MCF 10A (cell line): ENCODE results near the gene PPIB. TPM values are rescaled to one million over a fixed set of nuclear protein-coding genes. Genes with fewer than 3 reads are reported as not detected.

Source experiments
- BruUV-seq: library from RNA; stranded (reverse); fragments of 400-500 nt; replicated peaks from 2 replicates; lab custom pipeline; 2021; lab: Mats Ljungman, UMichigan
- CTCF ChIA-PET: fragments of 300-600 bp; sonication (Branson Sonifier 250); formaldehyde crosslinking; extraction: SDS; loops from one replicate; lab custom pipeline; 2021; ENCODE audit warnings: antibody characterized with exemption, inconsistent platforms; lab: Yijun Ruan, JAX
- POLR2A ChIA-PET: fragments of 300-600, 350-650 bp; sonication (Branson Sonifier 250); formaldehyde crosslinking; extraction: SDS; loops from one replicate; lab custom pipeline; 2020; ENCODE audit warnings: antibody characterized with exemption, inconsistent platforms; lab: Yijun Ruan, JAX
- DNase-seq: peaks from one replicate; pipeline ENCODE4 v3.0.0-alpha.2; 2018; ENCODE audit not compliant: unreplicated experiment
- H3K27ac Mint-ChIP-seq: one replicate; pipeline ENCODE4 v1.8.0; 2022; ENCODE audit warnings: mild to moderate bottlenecking, low read depth, mixed read lengths; ENCODE audit not compliant: unreplicated experiment
- H3K27me3 Mint-ChIP-seq: one replicate; pipeline ENCODE4 v1.8.0; 2022; ENCODE audit warnings: mixed read lengths; ENCODE audit not compliant: insufficient read depth, unreplicated experiment
- H3K36me3 Mint-ChIP-seq: one replicate; pipeline ENCODE4 v1.8.0; 2022; ENCODE audit warnings: mild to moderate bottlenecking, moderate library complexity, mixed read lengths; ENCODE audit not compliant: insufficient read depth, unreplicated experiment
- H3K4me1 Mint-ChIP-seq: one replicate; pipeline ENCODE4 v1.8.0; 2022; ENCODE audit warnings: mixed read lengths; ENCODE audit not compliant: insufficient read depth, unreplicated experiment
- H3K4me3 Mint-ChIP-seq: one replicate; pipeline ENCODE4 v1.8.0; 2022; ENCODE audit warnings: mild to moderate bottlenecking, moderate library complexity, mixed read lengths; ENCODE audit not compliant: unreplicated experiment
- H3K9me3 Mint-ChIP-seq: one replicate; pipeline ENCODE4 v1.8.0; 2022; ENCODE audit warnings: mixed read lengths; ENCODE audit not compliant: unreplicated experiment
- CTCF ChIP-seq: fragments of 200-600 bp; IDR thresholded peaks from one replicate; pipeline ENCODE4 v1.8.0; 2022; ENCODE audit warnings: antibody characterized with exemption, mild to moderate bottlenecking; ENCODE audit not compliant: unreplicated experiment
- intact Hi-C: fragments of 100-400 bp; cut with micrococcal nuclease; formaldehyde crosslinking; loops from 2 replicates; pipeline ENCODE4 v1.14.1; 2022
- total RNA-seq: library from RNA; stranded (reverse); gene quantifications from 2 replicates; pipeline ENCODE4 v1.2.3, GENCODE V29; 2022

The PPIB gene
- total RNA-seq, 1 experiment from 2014 or later: 874 TPM

DNA sequence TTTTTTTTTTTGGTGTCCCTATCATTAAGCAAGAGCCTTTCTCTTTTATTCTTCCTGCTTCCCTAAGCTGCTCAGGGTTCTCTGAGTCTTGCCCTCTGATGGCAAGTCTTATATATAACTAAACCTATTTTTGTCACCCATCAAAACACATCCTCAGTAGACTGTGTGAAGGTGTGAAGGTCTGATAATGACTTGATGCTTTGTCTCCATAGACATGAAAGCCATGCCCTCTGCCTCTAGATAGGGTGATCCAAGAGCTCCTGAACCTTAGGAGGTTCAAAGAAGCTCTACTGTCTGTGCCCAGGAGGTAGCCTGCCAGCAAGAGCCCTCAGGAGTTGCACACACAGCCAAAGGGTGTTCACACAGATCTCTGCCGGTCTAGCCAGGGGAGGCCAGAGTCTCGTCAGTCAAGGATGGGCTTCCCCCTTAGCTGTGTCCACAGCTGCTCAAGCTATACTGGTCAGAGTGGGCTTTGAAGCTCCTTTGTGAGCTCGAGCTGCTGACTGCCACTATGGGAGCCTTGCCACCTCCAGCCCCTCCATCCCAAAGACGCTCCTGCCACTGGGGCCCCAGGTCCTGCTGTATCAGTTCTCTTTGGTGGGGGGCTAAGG, 24.4 kb downstream of the PPIB start:
- Mint-ChIP-seq H3K4me3 (no peak overlapping the region), H3K9me3 (no peaks in the 10 kb centered on the region), H3K36me3 (peaks cover 73% of the 10 kb centered on the region), H3K4me1 (no peaks in the 10 kb centered on the region), H3K27ac (no peak overlapping the region), H3K27me3 (no peaks in the 10 kb centered on the region)
- TF ChIP-seq CTCF: no peak
- CTCF ChIA-PET: interaction anchor here (2.1 kb wide), 1 partner anchor 15 kb away, joined by 8 read pairs; no protein-coding TSS in a partner anchor
- POLR2A ChIA-PET: interaction anchor here (1.4 kb wide), 1 partner anchor 10 kb away, joined by 3 read pairs; no protein-coding TSS in a partner anchor
- no peak for DNase-seq
- BruUV-seq: no TSS peak
- intact Hi-C loops: no loop called here

- ChIA-PET POLR2A (interaction anchor here (0.6 to 1.4 kb wide), 2 partner anchors 11 to 703 kb away, joined by 3 read pairs; no protein-coding TSS in a partner anchor), CTCF (interaction anchor here (2.1 kb wide), 1 partner anchor 16 kb away, joined by 8 read pairs; no protein-coding TSS in a partner anchor)
- H3K36me3 Mint-ChIP-seq: peaks cover 79% of the 10 kb centered on the region
- no peaks in the 10 kb centered on the region for H3K4me1 Mint-ChIP-seq
- H3K27ac Mint-ChIP-seq: no peak overlapping the region
- no TSS peak for BruUV-seq
- no peaks in the 10 kb centered on the region for H3K9me3 Mint-ChIP-seq
- intact Hi-C loops: no loop called here
- DNase-seq: no peak
- H3K4me3 Mint-ChIP-seq: no peak overlapping the region
- H3K27me3 Mint-ChIP-seq: no peaks in the 10 kb centered on the region
- no peak for TF ChIP-seq CTCF
Observed at GRCh38 chr15:64137226-64137833, 25.5 kb downstream of the PPIB start.

- no peaks in the 10 kb centered on the region for H3K27me3 Mint-ChIP-seq
- H3K4me1 Mint-ChIP-seq: no peaks in the 10 kb centered on the region
- no peak overlapping the region for H3K4me3 Mint-ChIP-seq
- H3K9me3 Mint-ChIP-seq: no peaks in the 10 kb centered on the region
- H3K27ac Mint-ChIP-seq: no peak overlapping the region
- ChIA-PET CTCF (interaction anchor here (1.1 kb wide), 1 partner anchor 17 kb away, joined by 4 read pairs; no protein-coding TSS in a partner anchor), POLR2A (interaction anchor here (2.4 kb wide), 1 partner anchor 11 kb away, joined by 12 read pairs; no protein-coding TSS in a partner anchor)
- intact Hi-C loops: no loop called here
- no TSS peak for BruUV-seq
- TF ChIP-seq CTCF: no peak
- peaks cover 79% of the 10 kb centered on the region for H3K36me3 Mint-ChIP-seq
- DNase-seq: no peak
Observed at GRCh38 chr15:64136347-64136746, 26.5 kb downstream of the PPIB start.

DNA sequence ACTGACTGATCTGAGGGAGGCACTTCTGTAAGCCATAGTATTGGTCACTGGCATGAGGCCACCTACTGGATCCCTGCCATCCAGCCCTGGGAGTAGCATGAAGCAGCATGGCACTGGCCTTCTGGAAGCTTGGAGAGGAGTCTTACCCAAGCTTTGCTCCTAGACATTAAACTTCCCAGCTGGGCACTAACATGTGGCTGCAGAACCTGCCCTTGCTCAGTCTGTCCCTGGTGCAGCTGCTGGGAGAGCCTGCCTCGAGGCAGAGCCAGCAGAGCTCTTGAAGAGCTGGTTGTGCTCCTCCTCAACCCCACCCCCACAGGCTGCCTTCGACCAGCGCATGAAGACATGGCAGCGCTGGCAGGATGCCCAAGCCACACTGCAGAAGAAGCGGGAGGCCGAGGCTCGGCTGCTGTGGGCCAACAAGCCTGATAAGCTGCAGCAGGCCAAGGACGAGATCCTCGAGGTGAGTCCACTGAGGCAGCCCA, 28.4 kb downstream of the PPIB start:
- peak; percentile 25 for DNase-seq
- Mint-ChIP-seq H3K27me3 (no peaks in the 10 kb centered on the region), H3K4me3 (no peak overlapping the region), H3K9me3 (no peaks in the 10 kb centered on the region), H3K27ac (no peak overlapping the region), H3K4me1 (no peaks in the 10 kb centered on the region), H3K36me3 (peaks cover 84% of the 10 kb centered on the region)
- POLR2A ChIA-PET: interaction anchor here (1.1 to 2.4 kb wide), 2 partner anchors 13 to 38 kb away, joined by 3 to 12 read pairs; partner anchors contain the start of gene SNX1
- CTCF ChIA-PET: interaction anchor here (1.0 to 2.7 kb wide), 3 partner anchors 10 to 524 kb away, joined by 3 to 8 read pairs (median 5); partner anchors contain the start of gene SNX22
- no TSS peak for BruUV-seq
- intact Hi-C loops: no loop called here
- TF ChIP-seq CTCF: no peak
